OCI-LY1 (cell line): ENCODE data around the gene KCNH1.
"Not testable (repeated sequence)": the region's sequence is repeated elsewhere in the genome, so short reads cannot be mapped to it uniquely, and the experiment has no call there.

Experiments
- H2AFZ ChIP-seq: fragments of 200-600 bp; sonication (generic), shearing (Covaris generic); 2 replicates; pipeline ENCODE4 v1.6.0; 2014; ENCODE audit warnings: antibody characterized with exemption, mild to moderate bottlenecking, low read length
- H3F3A ChIP-seq: fragments of 200-600 bp; sonication (generic), shearing (Covaris generic); 2 replicates; pipeline ENCODE4 v1.6.0; 2014; ENCODE audit warnings: mild to moderate bottlenecking, antibody characterized with exemption, low read length, moderate library complexity; ENCODE audit not compliant: insufficient read depth
- H3K27ac ChIP-seq: fragments of 200-600 bp; sonication (generic); 2 replicates; pipeline ENCODE4 v1.5.1; 2014; ENCODE audit warnings: low read length, mixed run types, mild to moderate bottlenecking, low read depth; ENCODE audit not compliant: poor library complexity, severe bottlenecking
- H3K27me3 ChIP-seq: fragments of 200-600 bp; sonication (generic); 2 replicates; pipeline ENCODE4 v1.6.0; 2014; ENCODE audit warnings: antibody characterized with exemption, mild to moderate bottlenecking, low read length, moderate library complexity; ENCODE audit not compliant: insufficient read depth
- H3K36me3 ChIP-seq: fragments of 200-600 bp; sonication (generic); 2 replicates; pipeline ENCODE4 v1.6.1; 2014; ENCODE audit warnings: mild to moderate bottlenecking, antibody characterized with exemption, low read length, moderate library complexity, mixed read lengths; ENCODE audit not compliant: insufficient read depth
- H3K4me1 ChIP-seq: fragments of 200-600 bp; sonication (generic); 2 replicates; pipeline ENCODE4 v1.5.1; 2014; ENCODE audit warnings: mild to moderate bottlenecking, low read length, moderate library complexity; ENCODE audit not compliant: insufficient read depth, severe bottlenecking
- H3K4me2 ChIP-seq: fragments of 200-600 bp; sonication (generic), shearing (Covaris generic); 2 replicates; pipeline ENCODE4 v1.6.1; 2014; ENCODE audit warnings: low read length
- H3K4me3 ChIP-seq: fragments of 200-600 bp; sonication (generic); 2 replicates; pipeline ENCODE4 v1.5.1; 2014; ENCODE audit warnings: low read length, low read depth, mild to moderate bottlenecking, mixed read lengths; ENCODE audit not compliant: poor library complexity, severe bottlenecking
- H3K79me2 ChIP-seq: fragments of 200-600 bp; shearing (Covaris generic); 2 replicates; pipeline ENCODE4 v1.6.1; 2016; ENCODE audit warnings: mixed run types, low read length, mixed read lengths; ENCODE audit not compliant: insufficient read depth
- H3K9ac ChIP-seq: fragments of 200-600 bp; sonication (generic), shearing (Covaris generic); 2 replicates; pipeline ENCODE4 v1.6.1; 2014; ENCODE audit warnings: mild to moderate bottlenecking, low read length, mixed read lengths
- H3K9me2 ChIP-seq: fragments of 200-600 bp; sonication (generic), shearing (Covaris generic); 2 replicates; pipeline ENCODE4 v1.6.1; 2014; ENCODE audit warnings: low read depth, mild to moderate bottlenecking, low read length, mixed read lengths
- H3K9me3 ChIP-seq: fragments of 200-600 bp; shearing (Covaris generic); 2 replicates; pipeline ENCODE4 v1.6.1; 2014; ENCODE audit warnings: low read length, mixed read lengths
- H4K20me1 ChIP-seq: fragments of 200-600 bp; sonication (generic), shearing (Covaris generic); 2 replicates; pipeline ENCODE4 v1.6.0; 2016; ENCODE audit warnings: mild to moderate bottlenecking, low read length; ENCODE audit not compliant: insufficient read depth
- EZH2 ChIP-seq: fragments of 200-600 bp; sonication (generic), shearing (Covaris generic); IDR thresholded peaks from 2 replicates; pipeline ENCODE4 v1.8.0; 2017; ENCODE audit warnings: borderline replicate concordance, mixed run types, mild to moderate bottlenecking, antibody characterized with exemption, low read length, moderate library complexity, mixed read lengths
- TF ChIP-seq, protein P1 (sequence below): fragments of 200-600 bp; sonication (generic), shearing (Covaris generic); IDR thresholded peaks from 2 replicates; pipeline ENCODE4 v1.5.1; 2017; ENCODE audit warnings: mild to moderate bottlenecking, antibody characterized with exemption, low read length, moderate library complexity, mixed read lengths

The KCNH1 gene

DNA sequence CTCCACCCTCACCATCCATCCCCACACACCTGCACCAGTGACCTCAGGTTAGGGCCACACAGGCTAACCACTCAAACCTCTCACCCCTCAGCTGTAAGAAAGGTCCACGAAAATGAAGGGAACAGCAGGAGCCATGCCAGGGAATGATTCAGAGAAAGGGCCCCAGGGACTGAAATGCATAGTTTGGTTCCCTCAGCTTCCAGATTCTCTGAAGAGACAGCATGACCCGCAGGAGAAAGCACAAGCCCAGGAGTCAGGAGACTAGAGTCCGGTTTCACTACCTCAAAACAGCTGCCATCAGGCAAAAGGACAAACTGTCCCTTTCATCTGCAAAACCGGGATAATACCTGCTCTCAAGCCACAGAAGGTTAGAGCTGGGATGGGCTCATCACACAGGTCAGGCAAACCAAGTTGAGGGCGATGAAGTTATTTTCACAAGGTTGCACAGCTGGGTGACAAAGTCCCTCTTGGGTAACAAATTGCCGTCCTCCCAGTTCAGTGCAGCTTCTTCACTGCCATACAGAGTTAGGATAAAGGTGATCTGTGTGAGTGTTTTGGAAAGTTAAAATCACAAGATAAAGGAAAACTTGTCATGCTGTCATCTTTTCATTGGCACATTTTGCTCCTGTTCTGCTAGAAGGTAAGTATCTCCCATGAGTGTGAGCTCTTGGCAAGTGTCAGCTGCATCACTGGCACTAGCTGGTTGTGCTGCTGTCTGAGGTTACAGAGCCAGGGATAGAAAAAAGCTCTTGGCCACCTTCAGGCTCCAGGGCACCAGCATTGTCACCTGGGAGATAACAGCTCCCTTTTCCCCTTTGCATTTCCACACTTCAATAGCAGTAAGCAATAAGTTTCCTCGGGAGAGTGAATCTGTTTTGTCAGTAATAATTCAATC, 120.4 kb downstream of the KCNH1 start:
- Histone ChIP-seq H3K4me2 (no peak overlapping the region), H3F3A (no peaks in the 10 kb centered on the region), H3K9ac (no peak overlapping the region), H3K27me3 (no peaks in the 10 kb centered on the region), H3K79me2 (no peaks in the 10 kb centered on the region), H3K36me3 (no peaks in the 10 kb centered on the region), H3K9me3 (no peaks in the 10 kb centered on the region), H4K20me1 (no peaks in the 10 kb centered on the region), H3K9me2 (no peaks in the 10 kb centered on the region), H3K4me1 (no peaks in the 10 kb centered on the region), H3K4me3 (no peak overlapping the region), H2AFZ (no peak overlapping the region), H3K27ac (no peak overlapping the region)
- TF ChIP-seq, protein P1, sequence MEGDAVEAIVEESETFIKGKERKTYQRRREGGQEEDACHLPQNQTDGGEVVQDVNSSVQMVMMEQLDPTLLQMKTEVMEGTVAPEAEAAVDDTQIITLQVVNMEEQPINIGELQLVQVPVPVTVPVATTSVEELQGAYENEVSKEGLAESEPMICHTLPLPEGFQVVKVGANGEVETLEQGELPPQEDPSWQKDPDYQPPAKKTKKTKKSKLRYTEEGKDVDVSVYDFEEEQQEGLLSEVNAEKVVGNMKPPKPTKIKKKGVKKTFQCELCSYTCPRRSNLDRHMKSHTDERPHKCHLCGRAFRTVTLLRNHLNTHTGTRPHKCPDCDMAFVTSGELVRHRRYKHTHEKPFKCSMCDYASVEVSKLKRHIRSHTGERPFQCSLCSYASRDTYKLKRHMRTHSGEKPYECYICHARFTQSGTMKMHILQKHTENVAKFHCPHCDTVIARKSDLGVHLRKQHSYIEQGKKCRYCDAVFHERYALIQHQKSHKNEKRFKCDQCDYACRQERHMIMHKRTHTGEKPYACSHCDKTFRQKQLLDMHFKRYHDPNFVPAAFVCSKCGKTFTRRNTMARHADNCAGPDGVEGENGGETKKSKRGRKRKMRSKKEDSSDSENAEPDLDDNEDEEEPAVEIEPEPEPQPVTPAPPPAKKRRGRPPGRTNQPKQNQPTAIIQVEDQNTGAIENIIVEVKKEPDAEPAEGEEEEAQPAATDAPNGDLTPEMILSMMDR = no peak
- no peak for TF ChIP-seq EZH2

DNA sequence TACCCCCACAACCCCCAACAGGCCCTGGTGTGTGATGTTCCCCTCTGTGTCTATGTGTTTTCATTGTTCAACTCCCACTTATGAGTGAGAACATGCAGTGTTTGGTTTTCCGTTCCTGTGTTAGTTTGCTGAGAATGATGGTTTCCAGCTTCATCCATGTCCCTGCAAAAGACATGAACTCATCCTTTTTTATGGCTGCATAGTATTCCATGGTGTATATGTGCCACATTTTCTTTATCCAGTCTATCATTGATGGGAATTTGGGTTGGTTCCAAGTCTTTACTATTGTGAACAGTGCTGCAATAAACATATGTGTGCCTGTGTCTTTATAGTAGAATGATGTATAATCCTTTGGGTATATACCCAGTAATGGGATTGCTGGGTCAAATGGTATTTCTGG, 122.8 kb downstream of the KCNH1 start:
- H3K4me3 ChIP-seq, H3K27ac ChIP-seq, H3K9ac ChIP-seq, H3K4me1 ChIP-seq, H4K20me1 ChIP-seq, H3K4me2 ChIP-seq, H3K36me3 ChIP-seq, H2AFZ ChIP-seq, H3K79me2 ChIP-seq, H3K27me3 ChIP-seq, H3K9me3 ChIP-seq, H3K9me2 ChIP-seq, H3F3A ChIP-seq: not testable (repeated sequence)

DNA sequence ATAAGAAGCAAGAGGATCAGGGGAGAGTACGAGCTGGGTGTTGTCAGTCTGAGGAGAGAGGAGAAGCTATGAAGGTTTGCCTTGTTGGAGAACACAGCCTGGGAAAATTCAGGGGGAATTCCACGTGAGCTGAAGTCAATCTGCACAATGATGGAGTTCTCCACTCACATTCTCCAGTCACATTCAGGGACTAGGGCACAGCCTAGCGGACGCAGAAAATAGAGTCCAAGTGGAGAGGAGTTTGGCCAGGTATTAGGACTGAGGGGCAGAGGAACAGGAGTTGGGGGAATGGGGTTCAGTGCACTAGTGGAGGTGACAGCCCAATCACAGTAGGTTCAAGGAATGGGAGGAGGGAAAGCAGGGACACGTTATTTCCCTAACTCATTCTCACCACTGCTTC, 124.0 kb downstream of the KCNH1 start:
- H3K27ac ChIP-seq = no peak overlapping the region
- H2AFZ ChIP-seq = no peak overlapping the region
- no peaks in the 10 kb centered on the region for H4K20me1 ChIP-seq
- no peaks in the 10 kb centered on the region for H3K9me2 ChIP-seq
- H3K4me1 ChIP-seq = no peaks in the 10 kb centered on the region
- no peaks in the 10 kb centered on the region for H3K79me2 ChIP-seq
- no peaks in the 10 kb centered on the region for H3K36me3 ChIP-seq
- no peak overlapping the region for H3K4me2 ChIP-seq
- H3K9me3 ChIP-seq = no peaks in the 10 kb centered on the region
- TF ChIP-seq, protein P1 = no peak
- TF ChIP-seq EZH2 = no peak
- no peak overlapping the region for H3K4me3 ChIP-seq
- H3K9ac ChIP-seq = no peak overlapping the region
- no peaks in the 10 kb centered on the region for H3F3A ChIP-seq
- H3K27me3 ChIP-seq = no peaks in the 10 kb centered on the region

DNA sequence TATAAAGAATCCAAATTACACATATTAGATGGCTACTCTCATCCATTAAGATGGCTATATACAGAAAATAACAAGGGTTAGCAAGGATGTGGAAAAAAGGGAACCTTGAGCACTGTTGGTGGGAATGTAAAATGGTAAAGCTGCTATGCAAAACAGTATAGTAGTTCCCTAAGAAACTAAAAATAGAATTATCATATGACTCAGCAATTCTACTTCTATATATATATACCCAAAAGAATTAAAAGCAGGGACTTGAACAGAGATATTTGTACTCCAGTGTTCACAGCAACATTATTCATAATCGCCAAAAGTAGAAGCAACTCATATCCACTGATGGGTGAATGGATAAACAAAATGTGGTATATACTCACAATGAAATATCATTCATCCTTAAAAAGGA, 126.1 kb downstream of the KCNH1 start:
- H3F3A ChIP-seq = no peaks in the 10 kb centered on the region
- no peak overlapping the region for H2AFZ ChIP-seq
- H3K79me2 ChIP-seq = no peaks in the 10 kb centered on the region
- no peak overlapping the region for H3K27ac ChIP-seq
- H4K20me1 ChIP-seq = no peaks in the 10 kb centered on the region
- no peaks in the 10 kb centered on the region for H3K9me3 ChIP-seq
- TF ChIP-seq, protein P1 = no peak
- TF ChIP-seq EZH2 = no peak
- H3K27me3 ChIP-seq = no peaks in the 10 kb centered on the region
- no peak overlapping the region for H3K4me3 ChIP-seq
- H3K9ac ChIP-seq = no peak overlapping the region
- no peaks in the 10 kb centered on the region for H3K9me2 ChIP-seq
- H3K36me3 ChIP-seq = no peaks in the 10 kb centered on the region
- H3K4me1 ChIP-seq = no peaks in the 10 kb centered on the region
- H3K4me2 ChIP-seq = no peak overlapping the region

DNA sequence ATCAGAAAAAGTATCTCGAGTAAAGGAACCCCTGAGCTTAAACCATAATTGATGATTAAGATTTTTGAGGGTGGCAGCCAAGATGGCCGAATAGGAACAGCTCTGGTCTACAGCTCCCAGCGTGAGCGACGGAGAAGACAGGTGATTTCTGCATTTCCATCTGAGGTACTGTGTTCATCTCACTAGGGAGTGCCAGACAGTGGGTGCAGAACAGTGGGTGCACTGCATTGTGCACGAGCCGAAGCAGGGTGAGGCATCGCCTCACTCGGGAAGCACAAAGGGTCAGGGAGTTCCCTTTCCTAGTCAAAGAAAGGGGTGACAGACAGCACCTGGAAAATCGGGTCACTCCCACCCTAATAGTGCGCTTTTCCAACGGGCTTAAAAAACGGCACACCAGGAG, 138.0 kb downstream of the KCNH1 start:
- H2AFZ ChIP-seq, H3F3A ChIP-seq, H3K79me2 ChIP-seq, H3K36me3 ChIP-seq, H3K9ac ChIP-seq, H3K4me3 ChIP-seq, H4K20me1 ChIP-seq, H3K9me3 ChIP-seq, H3K9me2 ChIP-seq, H3K4me2 ChIP-seq, H3K27ac ChIP-seq, H3K27me3 ChIP-seq, H3K4me1 ChIP-seq: not testable (repeated sequence)
